Fibroblast of skin of scalp (primary cell): Measurements from ENCODE around the gene STXBP5.
A peak's percentile ranks its signal among the peaks of the same experiment; 100 is the strongest.

Experiments
- DNase-seq: peaks from one replicate; pipeline ENCODE4 v3.0.0-alpha.2; 2013

STXBP5 gene

DNA sequence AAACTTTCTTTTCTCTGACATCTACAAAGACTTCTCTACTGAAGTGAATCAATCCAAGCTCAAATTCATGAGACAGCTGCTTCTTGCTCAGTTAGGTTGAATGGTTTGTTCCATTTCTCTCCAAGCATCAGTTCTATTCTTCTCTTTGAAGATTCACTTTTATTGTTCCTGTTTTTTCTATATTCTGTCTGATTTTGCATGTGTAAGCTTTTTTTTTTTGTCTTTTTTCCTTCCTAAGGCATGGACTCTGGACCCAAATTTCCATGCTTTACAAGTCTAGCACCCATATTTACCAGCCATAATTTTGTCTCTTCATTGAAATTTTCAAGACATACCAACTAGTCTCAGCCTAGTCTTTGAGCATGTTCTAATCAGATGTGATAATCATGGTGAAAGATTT, 25.9 kb upstream of the STXBP5 start:
- DNase-seq = no peak

DNA sequence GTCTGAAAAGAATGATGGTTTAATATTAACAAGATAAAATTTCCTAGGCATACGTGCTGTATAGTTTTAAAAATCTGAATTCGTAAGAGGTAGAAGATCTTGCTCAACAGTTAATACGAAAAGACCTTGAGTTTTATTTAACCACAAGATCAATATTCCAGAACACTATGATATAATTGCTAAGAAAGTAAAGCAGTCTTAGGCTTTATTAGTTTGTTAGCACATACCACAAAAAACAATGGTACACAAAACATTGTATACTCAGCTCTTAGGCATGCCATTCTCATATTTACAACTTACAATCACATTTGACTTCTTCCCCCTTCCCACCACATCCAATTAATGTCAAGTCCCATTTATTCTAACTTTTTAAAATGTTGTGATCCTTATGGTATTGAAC, 24.4 kb upstream of the STXBP5 start:
- no peak for DNase-seq

DNA sequence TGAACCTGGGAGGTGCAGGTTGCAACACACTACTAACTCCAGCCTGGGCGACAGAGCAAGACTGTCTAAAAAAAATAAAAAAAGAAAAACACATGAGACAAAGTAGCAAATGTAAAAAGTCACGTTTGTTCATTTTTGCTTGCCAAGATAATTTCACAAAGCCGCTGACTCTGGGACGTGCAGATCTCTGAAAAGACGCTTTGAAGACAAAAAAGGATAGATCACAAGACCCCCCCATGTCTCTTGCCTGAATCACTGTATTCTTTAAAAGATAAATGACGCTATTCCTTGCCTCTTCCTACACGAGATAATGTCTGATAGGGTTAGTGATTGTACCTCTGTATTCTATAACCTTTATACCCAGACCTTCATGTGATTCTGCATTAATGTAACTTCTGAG, 23.3 kb upstream of the STXBP5 start:
- no peak for DNase-seq

DNA sequence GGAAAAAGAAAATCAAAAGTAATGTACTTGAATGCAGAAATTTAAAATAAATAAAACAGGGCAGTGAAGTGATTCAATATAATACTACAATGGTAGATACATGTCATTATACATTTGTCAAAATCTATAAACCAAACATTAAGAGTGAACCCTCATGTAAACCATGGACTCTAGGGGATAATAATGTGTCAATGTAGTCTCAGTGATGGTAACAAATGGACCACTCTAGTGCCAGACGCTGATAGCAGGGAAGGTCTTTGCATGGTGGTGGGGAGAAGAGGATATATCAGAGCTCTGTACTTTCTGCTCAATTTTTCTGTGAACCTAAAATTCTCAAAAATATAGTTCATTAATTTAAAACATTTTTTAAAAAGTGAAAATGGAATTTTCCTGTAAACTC, 19.8 kb upstream of the STXBP5 start:
- no peak for DNase-seq

DNA sequence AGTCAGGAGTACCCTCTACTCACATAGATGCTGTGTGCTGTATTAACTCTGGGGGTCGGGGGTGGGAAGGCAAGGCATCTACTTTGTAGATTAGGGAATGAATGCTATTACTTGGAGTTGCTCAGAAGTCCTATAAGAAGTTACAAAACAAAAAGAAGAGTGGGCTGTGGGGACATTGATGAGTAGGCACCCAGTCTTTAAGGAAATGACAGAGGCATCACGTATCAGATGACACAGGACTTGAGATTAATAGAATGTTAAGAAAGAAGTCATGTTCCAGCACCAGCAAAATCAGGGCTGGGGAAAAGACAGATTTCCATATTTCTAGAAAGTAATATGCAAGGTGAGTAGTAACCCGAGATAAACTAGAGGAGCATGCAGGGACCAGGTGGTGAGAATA, 19.0 kb upstream of the STXBP5 start:
- no peak for DNase-seq

DNA sequence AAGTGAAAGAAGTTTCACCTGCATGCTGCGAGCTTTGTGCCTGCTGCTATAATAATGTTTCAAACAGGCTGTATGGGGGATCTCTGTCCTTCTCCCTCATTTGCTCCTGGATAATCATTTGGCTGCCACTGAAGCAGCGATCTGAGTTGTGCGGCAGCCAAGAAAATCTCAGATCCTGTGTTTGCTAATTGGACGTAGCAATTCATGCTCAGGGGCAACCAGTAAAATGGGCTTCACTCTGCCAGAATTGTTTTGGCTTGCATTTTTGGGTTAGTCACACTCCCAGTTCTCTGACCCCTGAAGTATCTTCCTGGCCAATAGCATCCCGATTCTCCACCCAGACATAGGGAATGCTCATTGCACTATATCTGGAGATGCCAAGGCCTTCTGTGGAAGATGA, 13.7 kb upstream of the STXBP5 start:
- DNase-seq = no peak

DNA sequence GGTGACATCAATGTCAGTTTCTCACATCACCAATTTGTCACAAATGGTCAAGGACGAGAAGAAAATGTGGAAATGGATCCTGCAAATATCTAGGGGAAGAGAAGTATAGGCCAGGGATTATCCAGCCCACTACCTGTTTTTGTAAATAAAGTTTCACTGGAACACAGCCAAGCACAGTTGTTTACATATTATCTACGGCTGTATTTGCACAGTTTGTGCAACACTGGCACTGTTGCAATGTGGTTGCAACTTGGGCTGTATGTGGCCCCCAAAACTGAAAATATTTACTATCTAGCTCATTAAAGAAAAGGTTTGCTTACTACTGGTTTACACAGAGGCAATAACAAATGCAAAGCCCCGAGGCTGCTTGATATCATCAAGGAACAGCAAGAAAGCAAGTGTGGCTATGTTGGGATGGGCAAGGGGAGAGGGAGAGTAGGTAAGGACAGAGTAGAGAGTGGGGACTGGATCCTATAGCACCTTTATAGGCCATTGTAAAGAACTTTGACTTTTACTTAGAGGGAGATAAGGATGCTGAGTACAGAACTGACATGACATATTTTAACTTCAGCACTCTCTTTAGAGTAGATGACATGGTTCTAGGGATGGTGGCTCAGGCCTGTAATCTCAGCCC, 11.8 kb upstream of the STXBP5 start:
- no peak for DNase-seq

DNA sequence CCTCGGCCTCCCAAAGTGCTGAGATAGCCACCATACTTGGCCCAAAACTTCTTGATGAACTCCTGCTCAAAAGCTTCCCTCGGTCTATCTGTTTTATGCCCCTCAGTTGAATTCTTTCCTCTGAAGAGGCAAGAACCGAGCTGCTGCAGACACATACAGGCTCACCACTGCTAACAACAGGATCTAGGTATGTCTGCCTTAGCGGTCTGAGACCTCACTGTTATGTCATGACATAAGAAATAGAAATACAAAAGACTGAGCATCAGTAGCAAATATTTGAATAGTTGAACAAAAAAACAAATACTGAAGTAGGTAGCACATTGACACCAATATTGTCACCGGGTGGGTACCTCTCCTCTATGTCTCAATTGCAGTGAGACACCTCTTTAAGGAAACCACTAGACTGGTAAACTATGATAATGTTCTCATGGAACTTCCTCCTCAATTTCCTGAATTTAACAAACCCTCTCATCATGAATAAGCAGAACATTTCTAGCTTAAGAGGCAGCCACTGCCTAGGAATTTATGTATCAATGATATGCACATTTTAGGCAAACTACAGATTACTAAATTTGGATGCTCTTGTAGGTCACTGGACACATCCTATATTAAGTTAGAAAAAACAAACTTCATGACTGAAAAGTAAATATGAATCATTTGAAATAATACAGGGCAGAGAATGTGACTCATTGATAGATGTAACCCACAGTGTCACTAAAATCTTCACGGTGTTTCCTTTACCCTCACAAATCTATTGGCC, 9.4 kb upstream of the STXBP5 start:
- DNase-seq = peak; percentile 56

DNA sequence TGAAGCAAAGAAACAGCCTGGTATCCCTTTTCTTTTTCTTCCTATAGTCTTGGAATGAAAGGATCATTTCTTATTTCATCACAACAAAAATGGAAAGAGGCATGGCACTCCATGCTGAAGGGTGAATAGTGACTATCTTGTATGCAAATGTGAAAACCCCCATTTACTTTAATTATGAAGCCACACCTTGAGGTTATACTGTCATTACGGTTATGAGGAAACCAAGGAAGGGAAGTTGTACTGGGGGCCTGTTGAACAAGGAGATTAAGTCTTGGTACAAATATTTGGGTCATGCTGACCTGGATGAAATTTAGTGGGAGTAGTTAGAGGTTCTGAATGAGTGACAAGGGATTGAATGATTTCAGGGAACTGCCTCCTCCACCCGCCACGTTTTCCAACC, 8.7 kb upstream of the STXBP5 start:
- DNase-seq = no peak

DNA sequence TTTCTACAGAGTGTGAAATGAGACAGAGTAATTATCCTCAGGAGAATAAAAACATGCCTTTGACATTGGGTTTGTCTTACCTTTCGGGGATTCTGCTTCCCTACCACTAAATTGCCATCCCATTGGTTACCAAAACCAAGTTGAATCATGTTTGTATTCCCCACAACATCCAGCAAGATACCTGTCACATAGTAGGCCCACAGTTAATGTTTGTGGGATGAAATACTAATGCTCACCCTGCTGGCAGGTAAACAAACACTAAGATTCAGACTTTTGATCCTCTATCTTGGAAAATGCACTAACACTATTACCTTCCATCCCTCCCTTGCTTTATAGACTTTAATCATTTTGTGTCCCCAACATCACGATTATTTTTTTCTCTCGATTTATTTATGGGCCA, 8.2 kb upstream of the STXBP5 start:
- DNase-seq = no peak

DNA sequence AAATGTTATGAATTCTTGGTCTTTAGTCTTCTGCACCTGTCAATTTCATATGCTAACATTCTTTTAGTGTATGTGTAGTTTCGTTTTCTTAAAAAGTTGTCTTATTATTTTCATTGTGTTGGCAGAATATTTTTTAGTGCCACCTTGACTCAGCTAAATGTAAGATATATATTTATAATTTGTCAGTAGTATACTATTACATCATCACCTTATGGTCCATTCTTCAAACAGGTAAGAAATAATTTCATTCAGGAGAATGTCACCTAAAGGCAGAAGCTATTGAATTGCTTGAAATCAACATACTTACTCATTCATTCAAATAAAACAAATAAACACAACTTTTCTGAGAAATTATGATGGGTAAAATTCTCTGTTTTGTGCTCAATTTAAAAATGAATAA, 3.5 kb upstream of the STXBP5 start:
- no peak for DNase-seq

DNA sequence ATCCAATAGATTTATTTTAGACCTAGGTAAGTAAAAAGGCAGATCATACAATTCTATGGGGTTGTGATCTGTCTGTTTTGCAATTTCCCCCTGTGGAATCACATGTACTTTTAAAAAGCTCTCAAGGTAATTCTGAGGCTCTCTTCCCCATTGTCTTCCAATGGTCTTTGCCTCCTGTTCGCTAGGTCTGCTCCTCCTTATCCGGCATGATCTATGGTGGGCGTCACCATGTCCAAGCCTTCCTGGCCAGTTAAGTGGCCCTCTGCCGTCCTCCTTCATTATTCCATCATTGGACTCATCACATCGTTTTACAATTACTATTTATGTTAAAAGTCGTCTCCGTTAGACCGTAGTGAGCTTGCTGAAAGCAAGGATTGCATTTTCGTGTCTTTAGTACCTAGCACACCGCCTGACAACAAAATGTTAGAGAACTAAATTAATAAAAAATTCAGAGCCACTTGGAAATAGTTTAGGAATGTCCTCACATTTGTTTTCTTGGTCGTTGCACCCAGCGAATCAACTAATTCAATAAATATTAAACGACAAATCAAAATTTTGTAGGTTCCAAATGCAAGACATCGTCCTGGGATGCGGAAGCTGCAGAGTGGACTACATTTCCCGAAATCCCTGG, 2.2 kb upstream of the STXBP5 start:
- peak; percentile 44 for DNase-seq

DNA sequence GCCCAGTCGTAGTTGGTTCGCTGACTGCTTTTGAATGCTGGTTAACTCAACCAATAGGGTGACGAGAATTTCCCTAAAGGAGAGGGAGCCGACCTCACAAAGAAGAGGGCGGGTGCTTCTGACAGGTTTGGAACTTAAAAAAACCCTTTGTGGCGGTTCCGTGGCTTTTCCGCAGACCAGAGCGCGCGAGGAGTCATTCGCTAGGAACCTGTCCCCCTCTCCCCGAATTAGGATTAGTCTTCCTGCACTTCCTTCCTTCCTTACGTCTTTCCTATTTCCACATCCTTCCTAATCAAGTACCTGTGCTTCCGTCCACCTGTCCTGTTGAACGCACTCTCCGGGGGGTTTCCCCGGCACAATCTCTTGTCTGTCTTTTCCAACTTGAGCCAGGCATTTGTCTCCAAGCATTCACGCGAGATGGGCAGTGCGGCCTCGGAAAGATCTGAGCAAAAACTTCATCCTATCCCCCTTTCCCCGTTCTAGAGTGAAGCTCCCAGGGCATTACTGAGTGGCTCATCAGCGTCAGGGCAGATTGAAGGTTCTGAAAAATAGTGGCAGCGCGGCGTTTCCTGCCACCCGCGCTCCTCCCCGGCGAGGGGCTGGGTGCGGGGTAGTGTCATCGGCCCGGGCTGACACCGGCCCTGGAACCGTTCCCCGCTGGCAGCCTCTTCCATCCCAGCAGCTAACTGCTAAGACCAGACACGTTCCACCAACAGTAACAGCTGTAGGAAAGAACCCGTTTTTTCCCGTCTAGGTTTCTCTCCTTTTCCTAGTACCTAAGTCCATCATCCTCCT, 1.5 kb upstream of the STXBP5 start:
- DNase-seq = peak; percentile 98

DNA sequence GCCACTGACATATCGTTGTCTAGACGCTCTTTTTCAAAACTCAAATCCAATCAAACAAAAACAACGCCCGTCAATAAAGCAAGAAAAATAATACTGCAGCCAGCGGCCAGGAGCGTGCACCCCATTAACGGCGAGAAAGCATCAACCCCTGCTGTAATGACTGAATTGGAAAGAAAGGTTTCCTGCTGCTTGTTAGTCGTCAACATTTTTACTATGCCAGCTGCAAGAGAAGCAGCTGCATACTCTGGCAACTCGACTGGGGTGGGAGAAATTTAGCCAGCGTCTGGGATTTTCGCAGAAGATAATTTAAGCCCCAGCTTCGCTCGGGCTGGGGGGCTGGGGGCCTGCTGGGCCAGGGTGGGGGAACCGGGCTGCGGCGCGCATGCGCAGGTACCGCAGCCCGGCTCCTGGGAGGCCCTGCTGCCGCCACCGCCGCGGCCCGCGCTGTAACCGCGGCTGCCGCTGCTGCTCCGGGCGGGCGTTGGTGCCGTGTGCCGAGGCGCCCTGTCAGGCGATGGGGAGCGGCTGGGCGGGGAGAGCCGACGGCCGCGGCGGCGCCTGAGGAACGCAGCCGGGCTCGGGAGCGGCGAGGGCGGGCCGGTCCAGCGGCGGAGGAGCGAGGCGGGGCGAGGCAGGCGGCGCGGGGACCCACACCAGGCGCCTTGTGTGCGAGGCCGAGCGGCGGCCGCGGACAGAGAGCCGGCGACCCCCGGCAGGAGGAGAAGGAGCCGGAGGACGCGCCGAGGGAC, 732 bp upstream of the STXBP5 start:
- DNase-seq = peak; percentile 87

DNA sequence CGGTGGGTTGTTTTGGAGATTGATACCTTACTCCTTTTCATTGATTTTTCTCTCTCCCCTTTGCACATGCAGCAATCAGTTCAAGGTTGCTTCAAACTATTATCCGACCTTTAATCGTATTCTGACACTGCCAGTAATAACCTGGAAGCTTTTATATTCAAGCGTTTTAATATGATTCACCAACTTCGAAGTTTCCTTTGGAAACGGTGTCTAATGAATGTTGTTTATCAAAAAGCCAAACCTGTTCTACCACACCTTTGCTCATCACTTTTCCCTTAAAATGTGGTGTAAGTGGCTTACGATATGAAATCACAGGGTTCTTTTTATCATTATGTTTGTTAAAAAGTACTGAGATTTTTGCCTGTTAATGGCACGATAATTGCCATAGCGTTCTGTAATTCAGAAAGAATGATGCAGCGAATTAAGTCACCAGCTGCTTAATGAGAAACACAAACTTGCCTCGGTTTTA, 660 bp downstream of the STXBP5 start:
- DNase-seq = no peak

DNA sequence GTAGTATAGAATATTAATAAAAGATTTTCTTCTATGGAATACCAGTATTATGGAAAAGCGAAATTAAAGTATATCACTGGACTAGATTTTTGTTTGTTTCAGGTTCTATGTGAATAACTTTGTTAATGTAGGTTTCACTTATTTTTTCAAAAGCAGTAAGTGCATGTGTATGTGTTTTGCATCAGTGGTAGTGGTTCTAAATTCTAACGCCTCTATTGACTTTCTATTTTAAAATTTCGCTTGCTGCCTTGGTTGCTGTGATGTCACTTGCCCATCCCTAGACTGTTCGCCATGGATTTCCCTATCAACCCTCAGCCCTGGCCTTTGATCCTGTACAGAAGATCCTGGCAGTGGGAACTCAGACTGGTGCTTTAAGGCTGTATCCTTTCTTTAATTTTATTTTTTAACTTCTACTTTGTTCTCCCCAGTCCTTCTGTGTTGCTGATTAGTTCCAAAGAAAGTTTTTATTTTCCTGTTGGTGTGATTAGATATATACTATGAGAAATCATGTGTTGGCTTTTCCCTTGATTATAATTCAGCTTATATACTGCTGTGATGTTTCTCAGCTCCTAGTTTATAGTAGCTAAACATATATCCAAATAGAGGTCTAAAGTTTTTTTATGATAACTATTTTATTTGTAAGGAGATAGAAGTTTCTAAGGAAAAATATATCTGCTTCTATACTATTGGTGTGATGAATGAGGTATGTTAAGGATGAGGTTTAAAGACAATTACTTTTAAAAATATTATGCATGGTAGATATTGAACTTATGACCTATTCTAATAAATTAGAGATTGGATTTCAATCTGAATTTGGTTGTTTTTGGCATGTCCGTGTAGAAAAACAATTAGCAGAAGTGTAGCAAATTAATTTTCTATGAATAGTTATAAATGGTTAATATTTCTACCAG, 1.7 kb downstream of the STXBP5 start:
- no peak for DNase-seq

DNA sequence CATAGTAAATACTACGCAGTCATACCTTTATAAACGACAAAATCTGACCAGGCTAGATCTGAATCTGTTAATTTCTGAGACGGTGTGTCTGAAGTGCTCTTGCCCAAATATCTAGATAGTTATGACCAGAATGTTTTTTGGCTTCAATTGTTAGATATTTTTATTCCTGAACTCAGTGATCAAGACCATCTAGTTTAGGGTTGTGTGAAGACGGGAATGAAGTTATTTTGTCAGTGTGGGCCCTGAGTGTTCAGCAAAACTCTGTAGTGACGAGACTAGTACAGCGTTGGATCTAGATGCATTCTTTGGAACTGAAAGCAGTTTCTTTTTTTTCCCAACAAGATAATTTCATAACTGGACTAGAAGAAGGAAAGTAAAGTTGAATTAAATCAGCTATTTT, 3.1 kb downstream of the STXBP5 start:
- no peak for DNase-seq

DNA sequence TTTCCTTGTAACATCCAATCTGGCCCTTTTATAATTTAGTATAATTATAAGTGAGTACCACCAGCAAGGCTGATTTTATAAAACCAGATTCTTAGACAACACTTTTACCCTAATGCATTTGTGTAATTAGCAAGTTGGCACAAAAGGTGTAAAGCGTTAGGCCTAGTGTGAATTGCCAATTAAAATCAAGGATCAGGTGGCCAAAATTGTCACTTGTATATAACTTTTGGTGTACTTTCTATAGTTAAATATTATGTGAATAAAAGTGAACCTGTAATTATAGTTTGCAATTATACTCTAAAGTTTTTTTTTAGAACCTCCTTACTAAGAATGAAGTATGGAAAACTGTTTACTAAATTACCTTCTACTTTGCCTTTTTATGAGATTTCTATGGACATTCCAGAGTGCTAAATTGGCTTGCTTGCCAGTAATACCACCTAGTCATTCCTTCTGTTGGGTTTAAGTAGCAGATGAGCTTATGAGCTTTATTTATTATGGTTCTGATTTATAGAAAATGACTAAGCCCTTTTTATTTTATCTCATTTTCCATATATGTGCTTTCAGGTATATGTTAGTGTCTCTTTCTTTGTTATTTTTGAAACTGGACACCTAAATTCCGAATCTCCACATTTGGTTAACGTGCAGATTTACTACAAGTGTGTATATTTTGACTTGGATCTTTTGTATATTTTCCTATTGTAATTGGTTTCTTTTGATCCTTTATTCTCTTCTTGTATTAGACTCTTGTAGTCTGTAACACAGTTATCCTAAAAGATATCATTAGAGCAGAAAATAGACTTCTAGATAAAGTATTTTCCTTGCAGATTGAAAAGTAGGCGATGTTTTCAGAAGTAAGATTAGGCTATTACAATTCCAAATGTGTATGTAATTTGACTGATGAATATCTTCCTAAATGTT, 3.9 kb downstream of the STXBP5 start:
- no peak for DNase-seq

DNA sequence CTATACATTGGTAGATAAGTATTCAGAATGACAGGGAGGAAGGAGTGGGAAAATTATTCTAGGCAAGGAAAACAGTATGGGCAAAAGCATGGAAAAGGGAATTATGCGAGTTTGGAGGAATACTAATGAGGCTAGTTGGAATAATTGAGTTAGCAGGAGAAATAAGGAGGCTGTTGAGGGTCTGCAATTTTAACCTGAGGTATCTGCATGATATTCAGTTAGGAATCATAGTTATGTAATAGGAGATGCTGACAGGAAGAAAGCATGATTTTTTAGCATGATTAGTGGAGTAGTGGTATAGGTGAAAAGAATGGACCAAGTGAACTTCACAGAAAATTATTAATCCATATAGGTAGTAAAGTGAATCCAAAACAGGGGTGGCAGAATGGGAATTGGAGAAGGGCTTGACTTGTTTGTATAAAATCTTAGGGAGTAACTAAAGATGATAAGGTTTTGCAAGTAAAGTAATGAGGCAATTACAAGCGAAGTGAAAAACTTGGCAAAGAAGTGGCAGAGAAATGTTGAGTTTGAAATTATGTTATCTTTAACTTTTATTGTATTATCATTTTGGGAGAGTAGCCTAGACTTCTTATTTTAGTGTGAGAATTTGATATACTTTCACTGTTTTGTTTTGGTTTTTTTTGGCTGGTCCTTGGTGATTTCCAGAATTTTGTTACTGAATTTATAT, 5.7 kb downstream of the STXBP5 start:
- DNase-seq = no peak

DNA sequence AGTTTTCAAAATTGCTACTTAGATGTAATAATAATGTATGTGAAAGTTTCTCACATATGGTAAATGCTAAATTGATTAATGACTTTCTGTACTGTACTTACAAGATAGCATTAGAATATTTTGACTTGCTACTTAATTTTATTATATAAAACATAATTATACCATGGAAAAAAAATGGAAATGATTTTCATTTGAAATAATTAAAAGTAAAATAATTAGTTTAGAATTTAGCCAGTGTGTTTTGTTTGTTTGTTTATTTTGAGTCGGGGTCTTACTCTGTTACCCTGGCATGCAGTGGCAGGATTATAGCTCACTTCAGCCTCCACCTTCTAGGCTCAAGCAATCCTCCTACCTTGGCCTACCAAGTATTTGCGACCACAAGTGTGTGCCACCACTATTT, 7.1 kb downstream of the STXBP5 start:
- DNase-seq = no peak
